GM12878 (cell line): Measurements from ENCODE around the gene CCNT2. TPM values are rescaled to one million over a fixed set of nuclear protein-coding genes. Genes with fewer than 3 reads are reported as not detected.

Experiments
- ATAC-seq: fragments of 200-7000 bp; cut with Tn5 transposase; 3 replicates; pipeline ENCODE4 v1.9.1; 2020; ENCODE audit warnings: mild to moderate bottlenecking, moderate library complexity
- BruUV-seq: library from RNA; stranded (reverse); fragments of 400-500 nt; replicated peaks from 2 replicates; lab custom pipeline; 2021; lab: Mats Ljungman, UMichigan
- CTCF ChIA-PET: fragments of 300-600 bp; sonication (Branson Sonifier 250); formaldehyde crosslinking; extraction: SDS; loops from one replicate; lab custom pipeline; 2021; ENCODE audit warnings: inconsistent platforms; lab: Yijun Ruan, JAX
- POLR2A ChIA-PET: fragments of 350-600 bp; formaldehyde crosslinking; extraction: SDS; loops from one replicate; lab custom pipeline; 2021; ENCODE audit warnings: inconsistent platforms; lab: Charles Lee
- RAD21 ChIA-PET: fragments of 300-600 bp; sonication (Branson Sonifier 250); formaldehyde crosslinking; loops from one replicate; lab custom pipeline; 2023; ENCODE audit warnings: antibody characterized with exemption; ENCODE audit not compliant: unreplicated experiment; lab: Charles Lee
- SMC1A ChIA-PET: fragments of 300-600 bp; sonication (Branson Sonifier 250); formaldehyde crosslinking; loops from one replicate; lab custom pipeline; 2023; ENCODE audit not compliant: unreplicated experiment, uncharacterized antibody; lab: Charles Lee
- DNase-seq: peaks from one replicate; pipeline ENCODE4 v3.0.0-alpha.2; 2011; ENCODE audit warnings: low read depth, low spot score
- FAIRE-seq: peaks from 3 replicates; lab custom pipeline; 2011; peaks lifted over from hg19 to GRCh38; lab: Jason Lieb, UNC
- H2AFZ ChIP-seq: 2 replicates; pipeline ENCODE4 v1.6.0; 2011; ENCODE audit warnings: low read depth, low read length, control low read depth; ENCODE audit not compliant: control insufficient read depth
- H3K27ac ChIP-seq: 2 replicates; pipeline ENCODE4 v1.5.1; 2011; ENCODE audit warnings: control low read depth; ENCODE audit not compliant: control insufficient read depth, insufficient read depth
- H3K27me3 ChIP-seq, 2 experiments: replicated peaks in 1 of 2; 2 replicates each; pipeline versions ENCODE4 v1.6.0 to v1.6.1; 2011; ENCODE audit warnings: low read length in 1 of 2; ENCODE audit not compliant: control insufficient read depth in 2 of 2, insufficient read depth in 2 of 2
- H3K36me3 ChIP-seq, 2 experiments: 2 replicates each; pipeline ENCODE4 v1.5.1; 2011; ENCODE audit warnings: low read length in 1 of 2; ENCODE audit not compliant: control insufficient read depth in 2 of 2, insufficient read depth in 2 of 2
- H3K4me1 ChIP-seq: 2 replicates; pipeline ENCODE4 v1.6.1; 2011; ENCODE audit warnings: mild to moderate bottlenecking, low read length, moderate library complexity, mixed read lengths; ENCODE audit not compliant: control insufficient read depth, insufficient read depth
- H3K4me2 ChIP-seq: 2 replicates; pipeline ENCODE4 v1.6.0; 2011; ENCODE audit warnings: control low read depth; ENCODE audit not compliant: control insufficient read depth, insufficient read depth
- H3K4me3 ChIP-seq: fragments of 200-600 bp; sonication (generic); 2 replicates; pipeline ENCODE4 v1.5.1; 2016
- H3K79me2 ChIP-seq: 2 replicates; pipeline ENCODE4 v1.6.0; 2011; ENCODE audit warnings: low read length; ENCODE audit not compliant: control insufficient read depth, insufficient read depth
- H3K9ac ChIP-seq: 2 replicates; pipeline ENCODE4 v1.8.0; 2011; ENCODE audit warnings: low read length, control low read depth, mixed read lengths; ENCODE audit not compliant: control insufficient read depth, insufficient read depth
- H3K9me3 ChIP-seq: replicated peaks from 3 replicates; pipeline ENCODE4 v1.5.1; 2011; ENCODE audit warnings: mild to moderate bottlenecking, low read length; ENCODE audit not compliant: control insufficient read depth, insufficient read depth
- H4K20me1 ChIP-seq: 2 replicates; pipeline ENCODE4 v1.6.0; 2011; ENCODE audit not compliant: control insufficient read depth, insufficient read depth
- ASH2L ChIP-seq: fragments of 300-600, 200-600 bp; sonication (generic); IDR thresholded peaks from 2 replicates; pipeline ENCODE4 v1.6.1; 2017; ENCODE audit warnings: low read depth, mild to moderate bottlenecking, borderline replicate concordance
- BCL11A ChIP-seq: IDR thresholded peaks from 2 replicates; pipeline ENCODE4 v1.6.1; 2011; ENCODE audit warnings: low read depth, low read length
- BCL3 ChIP-seq: IDR thresholded peaks from 2 replicates; pipeline ENCODE4 v1.6.1; 2011; ENCODE audit warnings: borderline replicate concordance, low read depth, mild to moderate bottlenecking, moderate library complexity, low read length; ENCODE audit not compliant: insufficient read depth, poor library complexity, severe bottlenecking
- CHD2 ChIP-seq: IDR thresholded peaks from 2 replicates; pipeline ENCODE4 v1.6.1; 2011; ENCODE audit warnings: low read depth, low read length, improper control_type of control experiment, borderline replicate concordance
- FOXM1 ChIP-seq: IDR thresholded peaks from 2 replicates; pipeline ENCODE4 v1.6.1; 2012; ENCODE audit warnings: low read depth, mild to moderate bottlenecking, inconsistent platforms, low read length, moderate library complexity
- GATAD2B ChIP-seq: fragments of 450-650 bp; conservative IDR thresholded peaks from 2 replicates; pipeline ENCODE4 v1.6.1; 2017; ENCODE audit warnings: low read depth, mild to moderate bottlenecking, moderate library complexity
- HSF1 ChIP-seq: fragments of 150-350 bp; IDR thresholded peaks from 2 replicates; pipeline ENCODE4 v1.6.1; 2014; ENCODE audit warnings: mild to moderate bottlenecking, low read depth, low read length
- MLLT1 ChIP-seq: fragments of 450-650 bp; IDR thresholded peaks from 2 replicates; pipeline ENCODE4 v1.6.1; 2016; ENCODE audit warnings: mild to moderate bottlenecking
- NFIC ChIP-seq: IDR thresholded peaks from 2 replicates; pipeline ENCODE4 v1.6.1; 2012; ENCODE audit warnings: low read depth, mild to moderate bottlenecking, inconsistent platforms, low read length, moderate library complexity
- NFYA ChIP-seq: IDR thresholded peaks from 2 replicates; pipeline ENCODE4 v1.6.1; 2011; ENCODE audit warnings: low read depth, mild to moderate bottlenecking, low read length, improper control_type of control experiment, borderline replicate concordance
- POU2F2 ChIP-seq: IDR thresholded peaks from 3 replicates; pipeline ENCODE4 v1.6.1; 2011; ENCODE audit warnings: low read depth, mild to moderate bottlenecking, low read length, borderline replicate concordance
- SIN3A ChIP-seq: IDR thresholded peaks from 2 replicates; pipeline ENCODE4 v1.6.1; 2012; ENCODE audit warnings: low read depth, low read length, improper control_type of control experiment
- SMAD5 ChIP-seq: IDR thresholded peaks from 2 replicates; pipeline ENCODE4 v1.6.1; 2016; ENCODE audit warnings: antibody characterized with exemption, low read depth
- SMC3 ChIP-seq: IDR thresholded peaks from 2 replicates; pipeline ENCODE4 v1.6.1; 2011; ENCODE audit warnings: low read length, improper control_type of control experiment, borderline replicate concordance
- SREBF2 ChIP-seq: IDR thresholded peaks from 2 replicates; pipeline ENCODE4 v1.6.1; 2012; ENCODE audit warnings: mild to moderate bottlenecking, low read length
- STAT3 ChIP-seq: IDR thresholded peaks from 2 replicates; pipeline ENCODE4 v1.6.1; 2011; ENCODE audit warnings: low read depth, low read length, improper control_type of control experiment
- TBL1XR1 ChIP-seq: IDR thresholded peaks from 2 replicates; pipeline ENCODE4 v1.6.1; 2012; ENCODE audit warnings: low read depth, low read length, improper control_type of control experiment
- TCF3 ChIP-seq: IDR thresholded peaks from 2 replicates; pipeline ENCODE4 v1.6.1; 2012; ENCODE audit warnings: low read depth, mild to moderate bottlenecking, low read length, borderline replicate concordance; ENCODE audit not compliant: insufficient read depth
- ZBED1 ChIP-seq: IDR thresholded peaks from 2 replicates; pipeline ENCODE4 v1.6.1; 2016; ENCODE audit warnings: borderline replicate concordance
- WGBS: methylation state at CpG from one replicate; pipeline ENCODE4 v1.1.6; 2016; ENCODE audit warnings: low lambda C conversion rate; ENCODE audit not compliant: insufficient replicate concordance, insufficient coverage; ENCODE audit errors: missing lambda C conversion rate; 5-methylcytosine and 5-hydroxymethylcytosine counted together
- in situ Hi-C: fragments of 300-500 bp; cut with MboI; formaldehyde crosslinking; loops from 9 replicates; pipeline ENCODE4 v1.14.3; 2018; ENCODE audit warnings: mixed read lengths
- intact Hi-C: fragments of 100-400 bp; cut with micrococcal nuclease; formaldehyde crosslinking; loops from one replicate; pipeline ENCODE4 v1.14.2; 2022; ENCODE audit not compliant: unreplicated experiment
- polyA plus RNA-seq, 11 experiments: library from polyadenylated mRNA; depleted of rRNA in 4 of 11; unstranded in 6 of 11; stranded (reverse) in 5 of 11; fragments of >200 nt; fragmentation: Nextera tagmentation in 4 of 11; fragmentation: Illumina TruSeq in 1 of 11; extraction: Ambion mirVana in 4 of 11; extraction: Trizol in 1 of 11; gene quantifications; 1 replicate in 1 of 11; 2 replicates in 10 of 11; pipeline versions ENCODE4 v1.2.1 to v1.2.3, GENCODE V29; 2011 to 2016; ENCODE audit warnings: inconsistent platforms in 2 of 11, missing spikeins in 2 of 11, low read depth in 1 of 11
- total RNA-seq, 4 experiments: library from RNA; depleted of rRNA in 3 of 4; stranded (reverse); fragments of >200 nt in 3 of 4; fragmentation: Illumina TruSeq in 1 of 4; extraction: Trizol in 1 of 4; gene quantifications; 2 replicates each; pipeline versions ENCODE4 v1.2.1 to v1.2.3, GENCODE V29; 2013 to 2021

Gene CCNT2
- total and polyA plus RNA-seq, 10 of the 15 experiments (the other 5 are each of a cell fraction or from before 2014, with no cell fraction given), result 6.0 to 25.6 (median 20.0) TPM

GRCh38 chr2:135004005-135004746 lies 85.6 kb downstream of the CCNT2 start (continued):
- peak; percentile 92 for TF ChIP-seq SMC3
- peak; percentile 21; the same call in 1 of the 2 replicates for TF ChIP-seq FOXM1
- no peak for TF ChIP-seq NFYA
- no peak for TF ChIP-seq NFIC
- no peak for TF ChIP-seq SMAD5
- no peak for TF ChIP-seq SIN3A
- TF ChIP-seq MLLT1, result no peak

GRCh38 chr2:135005753-135006152 lies 87.1 kb downstream of the CCNT2 start:
- no peak overlapping the region for H3K4me2 ChIP-seq
- POLR2A ChIA-PET, result no interaction called here
- FAIRE-seq, result no peak

More at GRCh38 chr2:135005753-135006152, 87.1 kb downstream of the CCNT2 start:
- Histone ChIP-seq H3K79me2 (no peaks in the 10 kb centered on the region), H3K4me1 (no peaks in the 10 kb centered on the region), H3K36me3 (no peaks in the 10 kb centered on the region), H4K20me1 (no peaks in the 10 kb centered on the region), H3K4me3 (no peak overlapping the region), H3K9ac (no peak overlapping the region), H3K27ac (no peak overlapping the region), H3K9me3 (no peaks in the 10 kb centered on the region), H3K27me3 (peaks cover 0 to 2% of the 10 kb centered on the region in 2 experiments; a peak in 1 of 4 replicates), H2AFZ (no peak overlapping the region)
- BruUV-seq, result no TSS peak
- TF ChIP-seq NFIC (no peak), TCF3 (no peak), CHD2 (no peak), ZBED1 (no peak), BCL3 (no peak), POU2F2 (no peak), TBL1XR1 (no peak), SREBF2 (no peak), ASH2L (no peak), BCL11A (no peak), STAT3 (no peak), HSF1 (no peak), GATAD2B (no peak)
- SMC1A ChIA-PET, result interaction anchor here (0.6 to 6.2 kb wide), 14 partner anchors 9 to 1378 kb away, joined by 3 to 23 read pairs (median 3); partner anchors contain the start of gene RAB3GAP1
- intact Hi-C loops (loop anchor here (2.0 to 10.0 kb wide), 4 partner anchors 37 to 589 kb away; no protein-coding TSS in a partner anchor), in situ Hi-C loops (no loop called here)
- CTCF ChIA-PET, result interaction anchor here (0.9 to 6.7 kb wide), 10 partner anchors 11 to 1378 kb away, joined by 3 to 124 read pairs (median 6); partner anchors contain the start of genes R3HDM1 and ZRANB3
- DNase-seq, result no peak
- ATAC-seq, result no peak
- 42% methylated on average over 3 of the region's 3 CpGs for WGBS
- RAD21 ChIA-PET, result interaction anchor here (0.9 to 4.1 kb wide), 6 partner anchors 11 to 792 kb away, joined by 3 to 51 read pairs (median 4); no protein-coding TSS in a partner anchor
